Heart left ventricle (tissue), 13 donors: Measurements from ENCODE around the gene ANGPTL7.
"Not testable (repeated sequence)": the region's sequence is repeated elsewhere in the genome, so short reads cannot be mapped to it uniquely, and the experiment has no call there.

Experiments used
- CTCF ChIP-seq, 12 donors: fragments of 200-600 bp; sonication (generic) in 4 of 12; IDR thresholded peaks; one replicate each; pipeline versions ENCODE4 v1.5.0 to v1.8.0; 2018 to 2022; ENCODE audit warnings: antibody characterized with exemption in 12 of 12, mild to moderate bottlenecking in 5 of 12
- POLR2A ChIP-seq, 2 donors: fragments of 450-650 bp; IDR thresholded peaks; one replicate each; pipeline ENCODE4 v1.6.1; 2017; ENCODE audit warnings: antibody characterized with exemption in 2 of 2, mild to moderate bottlenecking in 2 of 2, moderate library complexity in 2 of 2
- donor health status: ischemic (EF 13 %, LVEDD 7.1; RV severe dilation, severe dysfunction).
- donor health status: DM: no; HTN: yes; CAD: no.
- donor health status: DM: no; HTN: no; CAD: no.
- donor health status: ischemic (EF 25% LVEDD 6.9; RV normal size, moderate dysfunction).
- donor health status: ischemic (EF 25% LVEDD 5.7; RV mildly dilated, moderate dysfunction).
- donor health status: ischemic (EF 35%, LVEDD 5.7; RV mildly dilated, moderate dysfunction).
- donor health status: nonischemic (EF 11% LVEDD 7.7; RV severe dilation, severe dysfunction).
- donor health status: DM: yes; HTN: yes; CAD: no.
- donor health status: PGD.
- donor health status: ischemic (EF 29% LVEDD 5.4; RV normal size, mild dysfunction).
- donor health status: nonischemic (EF 23%, LVEDD 6.1; RV moderate dilation, normal function).

GRCh38 chr1:11162752-11163151, 26.4 kb upstream of the ANGPTL7 start:
- not testable (repeated sequence) for TF ChIP-seq CTCF, POLR2A (IDR thresholded peaks at IDR 0.05)
